SW 1271 (cell line): ENCODE data around the gene SLC17A7.

Source experiments
- DNase-seq, 2 experiments: peaks; one replicate each; lab custom pipeline; 2025; lab: John Stamatoyannopoulos, UW

The SLC17A7 gene

GRCh38 chr19:49427855-49428546 lies 13.3 kb downstream of the SLC17A7 start:
- DNase-seq: no peak

DNA sequence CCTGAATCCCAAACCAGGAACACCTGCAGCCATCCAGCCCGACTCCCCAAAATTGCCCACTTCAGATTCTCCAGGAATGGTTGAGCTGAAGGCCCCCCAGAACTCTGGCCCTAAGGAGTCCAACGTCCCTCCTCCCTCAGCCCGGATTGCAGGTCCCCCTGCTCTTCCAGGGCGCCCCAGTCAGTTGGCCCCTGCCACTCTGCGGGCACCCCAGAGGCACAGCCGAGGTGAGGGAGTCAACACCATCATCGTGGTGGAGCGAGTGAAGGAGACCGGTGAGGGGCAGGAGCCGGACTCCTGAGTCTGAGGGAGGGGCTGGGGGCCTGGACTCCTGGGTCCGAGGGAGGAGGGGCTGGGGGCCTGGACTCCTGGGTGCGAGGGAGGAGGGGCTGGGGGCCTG lies 14.0 kb downstream of the SLC17A7 start:
- no peak for DNase-seq

DNA sequence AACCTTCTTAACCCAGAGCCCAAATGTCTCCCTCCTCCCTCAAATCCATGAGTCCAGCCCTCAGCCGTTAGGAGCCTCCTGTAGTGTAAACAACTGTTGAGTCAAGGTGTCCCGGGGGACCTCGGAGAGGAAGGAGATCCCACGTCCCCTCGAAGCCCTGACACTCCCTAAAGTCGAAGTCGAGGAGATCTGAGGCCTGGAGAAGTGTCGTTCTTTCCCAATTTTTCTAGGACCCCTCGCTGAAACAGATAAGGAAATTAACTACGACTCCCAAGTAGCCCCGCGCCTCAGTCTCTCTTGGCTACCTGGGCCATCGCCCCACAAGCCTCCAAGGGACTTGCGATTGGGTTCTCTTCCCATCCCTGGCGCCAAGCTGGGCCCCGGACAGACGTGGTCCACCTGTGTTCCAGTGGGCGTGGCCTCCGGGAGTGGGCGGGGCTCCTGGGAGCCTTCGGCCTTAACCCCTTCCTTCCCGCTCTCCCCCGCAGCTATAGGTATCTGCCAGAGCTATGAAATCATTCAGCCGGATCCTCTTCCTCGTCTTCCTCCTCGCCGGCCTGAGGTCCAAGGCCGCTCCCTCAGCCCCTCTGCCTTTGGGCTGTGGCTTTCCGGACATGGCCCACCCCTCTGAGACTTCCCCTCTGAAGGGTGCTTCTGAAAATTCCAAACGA lies 15.3 kb downstream of the SLC17A7 start:
- DNase-seq: no peak

GRCh38 chr19:49425178-49425577 lies 16.1 kb downstream of the SLC17A7 start, which contains the start of gene GFY:
GFY (plus strand) TSS chr19:49425388; CDS start chr19:49426431, 1,043 bp downstream.
- no peak for DNase-seq

DNA sequence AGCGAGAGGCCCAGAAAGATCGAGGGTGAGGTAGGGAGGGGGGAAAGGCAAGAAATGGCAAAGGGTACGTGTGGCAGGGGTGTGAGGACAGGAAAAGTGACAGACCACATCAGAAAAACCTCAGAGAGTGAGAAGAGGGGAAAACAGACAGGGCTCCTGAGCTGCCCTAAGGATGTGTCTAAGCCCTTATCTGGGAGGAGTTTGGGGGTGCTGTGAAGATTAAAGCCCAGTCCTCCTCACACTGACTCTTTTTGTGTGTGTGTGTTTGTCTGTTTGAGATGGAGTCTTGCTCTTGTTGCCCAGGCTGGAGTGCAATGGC lies 17.4 kb downstream of the SLC17A7 start:
- DNase-seq: no peak

DNA sequence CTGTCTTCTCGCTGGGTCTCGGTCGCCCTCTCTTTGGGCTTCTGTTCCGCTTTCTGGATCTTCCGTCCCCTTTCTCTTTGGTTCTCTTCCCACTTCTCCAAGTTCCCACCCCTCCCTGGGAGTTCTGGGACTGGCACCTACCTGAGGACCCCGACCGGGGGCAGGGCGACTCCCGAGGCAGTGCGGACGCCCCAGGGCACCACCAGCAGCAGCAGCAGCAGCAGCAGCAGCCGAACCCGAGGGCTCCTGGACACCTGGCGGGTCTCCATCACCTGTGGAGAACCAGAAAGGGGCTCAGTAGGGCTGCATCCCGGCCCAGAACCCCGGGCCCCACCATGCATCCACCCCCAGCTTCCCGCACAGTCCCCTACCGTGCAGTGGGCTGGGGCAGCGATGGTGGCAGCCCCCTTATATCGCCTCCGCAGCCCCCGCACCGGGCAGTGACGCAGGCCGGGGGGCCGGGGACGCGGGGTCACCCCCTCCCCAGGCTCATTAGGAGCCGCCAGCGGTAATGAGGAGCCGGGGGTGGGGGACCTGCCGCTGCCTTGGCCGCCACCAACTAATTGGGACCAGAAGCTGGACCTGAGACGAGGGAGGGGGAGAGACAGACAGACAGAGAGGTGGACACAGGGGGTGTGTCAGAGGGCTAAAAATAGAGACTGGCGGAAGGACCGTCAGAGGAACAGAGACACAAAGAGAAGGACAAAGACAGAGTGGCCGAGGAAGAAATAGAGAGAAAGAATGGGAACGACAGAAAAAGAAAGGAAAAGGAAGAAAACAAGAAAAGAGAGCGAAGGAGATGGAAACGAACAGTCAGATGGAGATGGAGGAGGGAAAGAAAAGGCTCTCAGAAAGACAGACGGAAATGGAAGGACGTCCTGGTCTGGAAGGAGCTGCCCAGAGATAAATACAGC lies 18.0 kb downstream of the SLC17A7 start, which contains the start of gene PTH2:
PTH2 (minus strand) TSS at position 371 of the 914 bp plus-strand sequence; CDS start at position 269, 102 bp downstream.
- DNase-seq: no peak

DNA sequence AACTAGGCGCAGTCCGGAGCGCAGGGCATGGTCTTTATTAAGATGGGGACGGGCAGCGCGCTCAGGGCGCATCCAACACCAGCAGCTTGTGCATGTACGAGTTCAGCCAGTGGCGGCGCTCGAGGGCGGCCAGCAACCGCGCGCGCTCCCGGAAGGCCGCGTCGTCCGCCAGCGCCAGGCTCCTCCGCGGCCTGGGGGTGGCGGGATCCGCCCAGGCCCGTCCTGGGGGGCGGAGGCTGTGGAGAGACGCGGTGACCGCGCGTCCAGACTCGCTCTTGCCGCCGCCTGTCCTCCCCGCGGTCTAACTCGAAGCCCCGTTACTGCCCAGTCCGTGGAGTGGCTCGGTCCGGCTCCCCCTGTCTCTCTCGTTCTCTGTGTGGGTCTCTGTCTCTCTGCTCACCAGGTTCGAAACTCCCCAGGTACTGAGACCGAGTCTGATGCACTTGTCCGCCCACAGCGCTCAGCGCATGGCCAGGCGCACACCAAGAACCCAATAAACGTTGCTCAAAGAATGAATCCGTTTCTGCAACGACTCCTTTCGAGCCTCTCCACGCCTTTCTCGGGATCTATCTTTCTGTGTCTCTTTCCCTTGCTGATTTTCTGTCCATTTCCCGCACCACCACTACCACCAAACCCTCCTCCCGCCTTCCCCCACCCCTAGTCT lies 18.8 kb downstream of the SLC17A7 start:
- DNase-seq: no peak

GRCh38 chr19:49421878-49422202 lies 19.5 kb downstream of the SLC17A7 start:
- no peak for DNase-seq

DNA sequence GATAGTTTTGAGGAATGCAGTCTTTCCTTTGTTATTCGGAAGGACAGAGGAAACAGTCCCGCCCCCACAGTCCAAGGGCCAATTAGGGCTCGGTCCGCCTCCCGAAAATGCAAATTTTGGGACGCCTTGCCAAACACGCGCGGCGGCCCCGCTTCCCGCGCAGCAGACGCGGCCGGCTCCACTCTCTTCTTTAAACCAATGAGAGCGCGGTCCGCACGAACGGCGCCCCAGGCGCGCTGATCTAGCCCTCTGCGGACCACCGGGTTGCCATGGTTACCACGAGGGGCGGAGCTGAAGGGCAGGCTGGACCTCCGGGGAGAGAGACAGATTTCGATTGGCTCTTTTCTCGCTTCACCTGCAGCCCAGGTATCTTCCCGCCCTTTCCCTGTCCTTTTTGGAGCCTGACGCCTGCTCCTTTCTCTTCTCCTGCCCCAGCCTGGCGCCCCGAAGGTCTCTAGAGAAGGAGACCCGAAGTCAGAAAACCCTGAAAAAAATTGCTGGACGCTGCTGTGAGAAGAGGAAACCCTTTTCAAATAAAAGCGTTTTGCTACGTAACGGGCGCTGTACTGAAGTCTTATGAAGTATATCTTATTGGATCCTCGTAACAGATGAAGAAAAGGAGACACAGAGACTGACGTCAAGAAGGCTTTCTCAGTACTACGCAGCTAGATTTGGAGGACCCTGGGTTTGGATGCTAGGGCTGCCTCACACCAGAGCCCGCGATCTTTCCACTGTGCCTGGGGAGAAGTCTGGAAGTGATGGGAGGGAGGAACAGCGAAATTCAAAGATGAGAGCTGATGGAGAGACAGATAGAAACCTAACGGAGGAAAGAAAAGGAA lies 20.1 kb downstream of the SLC17A7 start:
- no peak for DNase-seq

DNA sequence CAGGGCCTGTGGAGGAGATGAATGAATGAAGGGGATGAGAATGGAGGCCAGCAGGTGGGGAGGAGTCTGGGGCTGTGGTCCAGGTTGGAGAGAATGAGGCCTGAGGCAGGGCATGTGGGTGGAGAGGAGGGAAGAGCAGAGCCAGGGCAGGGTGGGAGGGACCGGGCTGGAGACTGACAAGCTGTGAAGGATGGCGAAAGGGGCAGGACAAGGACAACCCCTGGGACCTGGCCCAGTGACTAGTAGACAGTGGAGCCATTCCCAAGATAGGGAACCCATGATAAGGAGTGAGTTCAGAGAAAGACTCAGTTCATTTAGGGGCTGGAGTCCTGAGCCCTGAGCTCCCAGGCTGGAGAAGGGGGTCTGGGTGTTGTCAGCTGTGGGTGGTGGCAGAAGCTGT lies 21.1 kb downstream of the SLC17A7 start:
- no peak for DNase-seq

GRCh38 chr19:49419173-49419572 lies 22.2 kb downstream of the SLC17A7 start:
- no peak for DNase-seq

DNA sequence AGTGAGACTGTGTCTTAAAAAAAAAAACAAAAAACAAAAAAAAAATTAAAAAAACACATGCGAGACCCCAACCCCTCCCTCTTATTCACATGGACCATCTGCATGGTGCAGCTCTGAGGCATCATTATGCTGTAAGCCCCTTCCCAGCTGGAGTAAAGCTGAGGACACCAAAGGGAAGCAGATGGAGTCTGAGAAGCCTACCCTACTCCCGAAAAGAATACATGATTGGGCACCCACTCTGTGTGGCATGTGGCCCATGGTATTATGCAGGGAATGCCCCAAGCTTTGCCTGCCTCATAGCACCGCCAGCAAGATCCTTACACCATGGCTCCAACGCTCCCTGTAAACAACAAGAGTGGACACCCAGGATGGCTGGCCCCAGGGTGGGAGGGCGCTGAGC lies 22.8 kb downstream of the SLC17A7 start:
- no peak for DNase-seq

DNA sequence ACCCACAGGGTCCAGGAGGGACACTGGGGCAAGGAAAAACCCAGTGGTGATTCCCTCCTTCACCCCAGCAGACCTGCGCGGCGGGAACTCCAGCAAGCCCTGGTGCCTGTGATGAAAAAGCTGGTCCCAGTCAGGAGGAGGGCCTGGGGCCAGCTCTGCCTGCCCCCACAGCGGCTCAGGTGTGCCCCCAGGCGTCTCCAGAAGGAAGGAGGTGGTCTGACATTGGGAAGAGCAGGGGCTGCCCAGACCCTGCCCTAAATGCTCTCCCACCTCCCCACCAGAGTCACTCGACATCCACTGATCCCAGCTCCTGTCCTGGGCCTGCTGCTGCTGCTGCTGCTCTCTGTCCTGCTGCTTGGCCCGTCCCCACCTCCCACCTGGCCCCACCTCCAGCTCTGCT lies 24.2 kb downstream of the SLC17A7 start:
- DNase-seq: no peak

- DNase-seq: no peak
These were observed 25.5 kb downstream of the SLC17A7 start for GRCh38 chr19:49415810-49416200.

DNA sequence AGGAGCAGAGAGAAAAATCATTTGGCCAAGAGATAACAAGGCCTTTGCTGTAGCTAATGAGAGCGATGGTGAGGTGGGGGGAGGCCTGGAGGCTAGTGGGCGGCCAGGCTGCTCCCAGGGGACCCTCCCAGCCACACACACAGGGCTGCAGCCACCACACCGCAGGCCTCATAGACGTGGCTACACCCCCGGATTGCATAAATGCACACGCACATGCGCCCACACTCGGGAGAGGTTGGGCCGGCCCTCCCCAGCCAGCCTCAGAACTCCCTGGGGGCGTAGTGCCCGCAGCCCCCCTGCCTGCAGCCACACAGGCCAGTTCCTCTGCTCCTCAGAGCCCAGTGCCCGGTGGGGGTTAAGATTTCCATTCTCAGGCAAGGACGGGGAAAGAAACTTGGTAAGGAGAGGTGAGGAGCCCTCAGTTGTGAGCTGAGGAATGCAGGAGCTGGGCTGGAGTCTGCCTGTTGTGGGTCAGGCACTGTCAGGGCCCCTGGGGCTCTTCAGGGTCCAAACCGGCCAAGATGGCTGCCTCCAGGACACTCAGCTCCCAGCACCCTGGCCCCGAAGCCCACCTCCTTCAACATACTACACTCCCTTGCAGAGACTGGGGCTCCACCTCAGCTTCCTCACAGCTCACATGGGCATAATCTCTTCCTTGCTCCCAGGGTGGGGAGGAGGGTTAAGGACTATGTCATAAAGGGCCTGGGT lies 26.1 kb downstream of the SLC17A7 start:
- no peak for DNase-seq

DNA sequence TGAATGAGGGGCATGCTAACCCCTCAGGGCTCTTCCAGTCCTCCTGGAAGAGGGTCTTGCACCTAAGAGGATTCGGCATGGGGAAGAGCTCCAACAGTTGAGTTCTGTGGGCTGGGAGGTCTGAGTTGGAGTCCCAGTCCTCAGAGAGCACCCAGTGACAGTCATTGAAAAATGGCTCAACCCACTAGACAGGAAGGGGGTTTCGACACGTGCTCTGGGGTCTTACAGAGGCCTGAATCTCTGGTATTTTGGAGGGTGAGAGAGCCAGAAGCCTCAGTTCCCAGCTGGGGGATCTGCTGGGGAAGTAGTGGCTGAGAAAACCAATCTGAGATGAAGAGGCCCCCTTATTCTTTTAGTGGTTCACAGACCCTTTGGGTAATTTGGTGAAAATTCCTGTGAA lies 27.1 kb downstream of the SLC17A7 start:
- no peak for DNase-seq

DNA sequence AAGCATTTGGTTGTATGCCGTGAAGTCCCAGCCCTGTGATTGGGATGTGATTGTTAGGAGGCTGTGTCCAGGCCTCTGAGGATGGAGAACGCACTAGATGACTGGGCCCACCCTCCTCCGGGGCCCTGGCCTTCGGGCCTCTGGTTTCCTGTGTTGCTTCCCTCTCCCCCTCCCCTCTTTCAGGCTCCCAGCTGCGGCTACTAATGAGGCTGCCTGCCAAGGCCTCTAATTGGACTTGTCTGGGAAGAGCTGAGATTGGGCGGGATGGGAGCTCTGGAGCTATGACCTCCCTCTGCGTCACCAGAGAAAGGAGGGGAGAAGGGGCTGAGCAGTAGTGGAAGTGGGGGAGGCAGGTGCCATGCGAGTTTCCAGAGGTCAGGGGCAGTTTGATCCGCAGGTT lies 28.0 kb downstream of the SLC17A7 start:
- DNase-seq: no peak

GRCh38 chr19:49411681-49412326 lies 29.5 kb downstream of the SLC17A7 start:
- DNase-seq: no peak

DNA sequence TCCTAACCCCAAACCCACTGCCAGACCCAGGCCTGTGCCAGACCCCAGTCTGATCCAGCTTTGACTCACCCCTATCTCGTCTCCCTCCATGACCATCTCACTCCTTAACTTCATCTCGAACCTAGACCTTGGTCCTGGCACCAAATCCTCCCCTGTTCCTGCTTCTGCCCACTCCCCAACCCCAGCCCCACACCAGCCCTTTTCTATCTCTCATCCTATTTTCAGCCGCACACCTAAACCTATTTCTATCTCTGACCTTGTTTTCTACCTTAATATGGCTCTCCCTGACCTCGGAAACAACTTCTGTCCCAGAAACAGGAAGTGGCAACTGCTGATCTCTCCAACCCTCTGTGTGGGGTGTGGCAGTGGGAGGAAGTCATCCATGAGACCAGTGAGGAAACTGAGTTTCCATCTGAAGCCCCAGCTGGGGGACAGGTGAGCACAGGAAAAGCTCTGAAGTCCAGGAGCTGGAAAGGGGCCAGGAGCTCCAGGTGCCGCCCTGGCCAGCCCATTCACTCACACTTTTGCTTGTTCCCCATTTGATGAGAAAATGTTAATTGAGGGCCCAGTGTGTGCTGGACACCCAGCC lies 31.8 kb downstream of the SLC17A7 start:
- DNase-seq: no peak
